ENCODE data around the gene KCNA4.

The KCNA4 gene

GRCh38 chr11:30023074-30023473, 6.2 kb upstream of the KCNA4 start:
- Histone ChIP-seq H3K9ac (ENCODE audit: low read depth, low read length) (no peak overlapping the region), H3K27me3 (ENCODE audit: control insufficient read depth, insufficient read depth, low read length) (peaks cover under 1% of the 10 kb centered on the region), H3K36me3 (ENCODE audit: insufficient read depth, low read length) (no peaks in the 10 kb centered on the region), H3K4me3 (ENCODE audit: low read length) (no peak overlapping the region), H3K4me2 (ENCODE audit: low read length) (no peak overlapping the region), H3K4me1 (ENCODE audit: control insufficient read depth, insufficient read depth, low read length) (no peaks in the 10 kb centered on the region), H3K9me3 (replicated peaks; ENCODE audit: low read length) (no peaks in the 10 kb centered on the region)

GRCh38 chr11:30019481-30019880, 2.7 kb upstream of the KCNA4 start:
- Histone ChIP-seq H3K36me3 (ENCODE audit: insufficient read depth, low read length) (no peaks in the 10 kb centered on the region), H3K4me1 (ENCODE audit: control insufficient read depth, insufficient read depth, low read length) (no peaks in the 10 kb centered on the region), H3K9me3 (replicated peaks; ENCODE audit: low read length) (no peaks in the 10 kb centered on the region), H3K9ac (ENCODE audit: low read depth, low read length) (no peak overlapping the region), H3K27me3 (ENCODE audit: control insufficient read depth, insufficient read depth, low read length) (peaks cover 20% of the 10 kb centered on the region), H3K4me3 (ENCODE audit: low read length) (no peak overlapping the region), H3K4me2 (ENCODE audit: low read length) (no peak overlapping the region)

GRCh38 chr11:30018495-30018894, 1.7 kb upstream of the KCNA4 start:
- Histone ChIP-seq H3K36me3 (ENCODE audit: insufficient read depth, low read length) (no peaks in the 10 kb centered on the region), H3K9me3 (replicated peaks; ENCODE audit: low read length) (no peaks in the 10 kb centered on the region), H3K4me1 (ENCODE audit: control insufficient read depth, insufficient read depth, low read length) (no peaks in the 10 kb centered on the region), H3K27me3 (ENCODE audit: control insufficient read depth, insufficient read depth, low read length) (peaks cover 20% of the 10 kb centered on the region), H3K4me2 (ENCODE audit: low read length) (no peak overlapping the region), H3K4me3 (ENCODE audit: low read length) (no peak overlapping the region), H3K9ac (ENCODE audit: low read depth, low read length) (no peak overlapping the region)

- Histone ChIP-seq H3K27me3 (ENCODE audit: control insufficient read depth, insufficient read depth, low read length) (peaks cover 20% of the 10 kb centered on the region), H3K9ac (ENCODE audit: low read depth, low read length) (no peak overlapping the region), H3K36me3 (ENCODE audit: insufficient read depth, low read length) (no peaks in the 10 kb centered on the region), H3K9me3 (replicated peaks; ENCODE audit: low read length) (no peaks in the 10 kb centered on the region), H3K4me1 (ENCODE audit: control insufficient read depth, insufficient read depth, low read length) (no peaks in the 10 kb centered on the region), H3K4me2 (ENCODE audit: low read length) (no peak overlapping the region), H3K4me3 (ENCODE audit: low read length) (no peak overlapping the region)
These were observed 640 bp upstream of the KCNA4 start for GRCh38 chr11:30017445-30017895.

- Histone ChIP-seq H3K9ac (ENCODE audit: low read depth, low read length) (no peak overlapping the region), H3K9me3 (replicated peaks; ENCODE audit: low read length) (no peaks in the 10 kb centered on the region), H3K4me3 (ENCODE audit: low read length) (no peak overlapping the region), H3K36me3 (ENCODE audit: insufficient read depth, low read length) (no peaks in the 10 kb centered on the region), H3K4me2 (ENCODE audit: low read length) (no peak overlapping the region), H3K27me3 (ENCODE audit: control insufficient read depth, insufficient read depth, low read length) (peaks cover 20% of the 10 kb centered on the region), H3K4me1 (ENCODE audit: control insufficient read depth, insufficient read depth, low read length) (no peaks in the 10 kb centered on the region)
These were observed 961 bp downstream of the KCNA4 start for GRCh38 chr11:30015725-30016412.

DNA sequence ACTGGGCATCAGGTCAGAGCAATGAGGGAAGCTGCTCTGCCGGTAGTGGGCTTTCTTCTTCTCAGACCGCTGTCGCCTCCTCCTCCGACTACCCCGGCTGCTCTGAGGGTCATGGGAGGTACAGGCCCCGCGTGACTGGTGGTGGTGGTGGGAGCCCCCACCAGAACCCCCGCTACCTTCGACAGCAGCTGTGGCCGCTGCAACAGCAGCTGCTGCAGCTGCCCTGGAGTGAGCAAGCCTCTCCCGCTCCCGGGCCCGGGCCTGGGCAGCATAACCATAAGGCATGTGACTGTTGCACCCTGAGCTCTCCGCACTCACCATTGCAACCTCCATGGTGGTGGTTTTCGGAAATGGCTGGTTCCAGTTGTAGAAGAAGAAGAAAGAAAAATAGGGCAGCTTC, 4.5 kb downstream of the KCNA4 start:
- H3K36me3 ChIP-seq (ENCODE audit: insufficient read depth, low read length), result no peaks in the 10 kb centered on the region
- peaks cover 12% of the 10 kb centered on the region for H3K27me3 ChIP-seq (ENCODE audit: control insufficient read depth, insufficient read depth, low read length)
- H3K4me3 ChIP-seq (ENCODE audit: low read length), result no peak overlapping the region
- H3K9me3 ChIP-seq (replicated peaks; ENCODE audit: low read length), result no peaks in the 10 kb centered on the region
- no peaks in the 10 kb centered on the region for H3K4me1 ChIP-seq (ENCODE audit: control insufficient read depth, insufficient read depth, low read length)
- H3K4me2 ChIP-seq (ENCODE audit: low read length), result no peak overlapping the region
- H3K9ac ChIP-seq (ENCODE audit: low read depth, low read length), result no peak overlapping the region

DNA sequence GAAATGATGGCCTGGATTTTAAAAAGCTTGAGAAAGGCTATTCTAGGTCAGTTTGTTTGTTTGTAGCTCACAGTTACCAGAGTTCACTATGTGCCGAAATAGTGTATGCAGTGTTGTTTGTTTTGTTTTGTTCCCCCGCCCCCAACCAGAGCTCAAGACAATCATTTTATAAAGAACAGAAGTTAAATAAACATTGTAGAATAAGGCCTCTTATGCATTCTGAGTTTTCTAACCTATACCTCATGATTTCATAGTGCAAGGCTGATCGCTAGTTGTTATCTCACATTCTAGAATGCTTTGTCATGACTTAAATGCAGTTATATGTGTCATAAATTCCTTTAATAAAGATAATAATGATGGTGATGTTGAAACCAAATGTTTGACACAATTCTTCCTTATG, 7.8 kb downstream of the KCNA4 start:
- no peaks in the 10 kb centered on the region for H3K27me3 ChIP-seq (ENCODE audit: control insufficient read depth, insufficient read depth, low read length)
- H3K4me1 ChIP-seq (ENCODE audit: control insufficient read depth, insufficient read depth, low read length), result no peaks in the 10 kb centered on the region
- no peaks in the 10 kb centered on the region for H3K36me3 ChIP-seq (ENCODE audit: insufficient read depth, low read length)
- H3K4me2 ChIP-seq (ENCODE audit: low read length), result no peak overlapping the region
- no peak overlapping the region for H3K4me3 ChIP-seq (ENCODE audit: low read length)
- H3K9me3 ChIP-seq (replicated peaks; ENCODE audit: low read length), result no peaks in the 10 kb centered on the region
- H3K9ac ChIP-seq (ENCODE audit: low read depth, low read length), result no peak overlapping the region

- Histone ChIP-seq H3K36me3 (ENCODE audit: insufficient read depth, low read length) (no peaks in the 10 kb centered on the region), H3K9ac (ENCODE audit: low read depth, low read length) (no peak overlapping the region), H3K4me1 (ENCODE audit: control insufficient read depth, insufficient read depth, low read length) (no peaks in the 10 kb centered on the region), H3K27me3 (ENCODE audit: control insufficient read depth, insufficient read depth, low read length) (no peaks in the 10 kb centered on the region), H3K9me3 (replicated peaks; ENCODE audit: low read length) (no peaks in the 10 kb centered on the region), H3K4me3 (ENCODE audit: low read length) (no peak overlapping the region), H3K4me2 (ENCODE audit: low read length) (no peak overlapping the region)
These were observed 10.0 kb downstream of the KCNA4 start for GRCh38 chr11:30006876-30007275.

DNA sequence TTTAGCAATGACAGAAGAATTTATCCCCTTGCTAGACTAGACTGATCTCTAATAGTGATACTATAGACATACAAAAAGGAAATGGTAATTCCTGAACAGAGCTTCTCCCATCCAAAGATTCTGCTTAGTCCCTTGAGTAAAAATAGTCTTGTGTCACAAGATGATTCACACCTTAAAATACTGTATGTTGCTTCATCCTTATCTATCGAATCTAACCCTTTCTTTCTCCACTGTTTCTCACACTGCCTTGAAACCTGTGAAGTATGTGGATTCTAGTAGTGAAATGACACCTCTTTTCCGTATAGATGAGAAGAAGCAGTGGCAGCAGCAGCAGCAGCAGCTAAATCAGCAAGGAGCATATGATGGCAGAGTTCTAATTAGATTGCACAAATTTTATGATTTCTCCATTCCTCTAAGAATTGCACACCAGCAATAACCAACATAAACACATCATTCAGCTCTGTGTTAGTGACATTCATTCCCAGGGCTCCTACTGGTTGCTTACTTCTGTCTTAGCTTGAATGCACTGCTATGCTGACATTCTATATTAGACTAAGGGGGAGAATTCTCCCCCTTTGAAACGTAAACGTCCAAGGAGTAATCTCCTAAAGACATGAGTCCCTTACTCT, 14.6 kb downstream of the KCNA4 start:
- Histone ChIP-seq H3K9me3 (replicated peaks; ENCODE audit: low read length) (no peaks in the 10 kb centered on the region), H3K4me2 (ENCODE audit: low read length) (no peak overlapping the region), H3K9ac (ENCODE audit: low read depth, low read length) (no peak overlapping the region), H3K4me1 (ENCODE audit: control insufficient read depth, insufficient read depth, low read length) (no peaks in the 10 kb centered on the region), H3K36me3 (ENCODE audit: insufficient read depth, low read length) (no peaks in the 10 kb centered on the region), H3K27me3 (ENCODE audit: control insufficient read depth, insufficient read depth, low read length) (no peaks in the 10 kb centered on the region), H3K4me3 (ENCODE audit: low read length) (no peak overlapping the region)

- no peaks in the 10 kb centered on the region for H3K27me3 ChIP-seq (ENCODE audit: control insufficient read depth, insufficient read depth, low read length)
- no peaks in the 10 kb centered on the region for H3K4me1 ChIP-seq (ENCODE audit: control insufficient read depth, insufficient read depth, low read length)
- no peak overlapping the region for H3K4me2 ChIP-seq (ENCODE audit: low read length)
- no peaks in the 10 kb centered on the region for H3K9me3 ChIP-seq (replicated peaks; ENCODE audit: low read length)
- no peak overlapping the region for H3K4me3 ChIP-seq (ENCODE audit: low read length)
- no peak overlapping the region for H3K9ac ChIP-seq (ENCODE audit: low read depth, low read length)
- H3K36me3 ChIP-seq (ENCODE audit: insufficient read depth, low read length), result no peaks in the 10 kb centered on the region
These were observed 15.7 kb downstream of the KCNA4 start for GRCh38 chr11:30000986-30001750.

DNA sequence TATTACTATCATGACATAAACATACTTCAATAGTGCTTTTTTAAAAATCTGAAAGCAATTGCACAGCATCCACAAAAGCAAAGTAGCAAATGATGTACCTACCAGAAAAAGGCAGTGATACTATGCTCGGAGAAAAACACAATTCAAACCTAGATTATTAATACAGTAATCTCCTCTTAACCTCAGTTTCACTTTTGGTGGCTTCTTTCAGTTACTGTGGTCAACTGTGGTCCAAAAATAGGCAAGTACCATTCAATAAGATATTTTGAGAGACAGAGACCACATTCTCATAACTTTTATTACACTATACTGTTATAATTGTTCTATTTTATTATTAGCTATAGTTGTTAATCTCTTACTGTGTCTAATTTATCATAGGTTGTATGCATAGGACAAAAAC, 20.8 kb downstream of the KCNA4 start:
- Histone ChIP-seq H3K9ac (ENCODE audit: low read depth, low read length) (no peak overlapping the region), H3K4me3 (ENCODE audit: low read length) (no peak overlapping the region), H3K36me3 (ENCODE audit: insufficient read depth, low read length) (no peaks in the 10 kb centered on the region), H3K9me3 (replicated peaks; ENCODE audit: low read length) (no peaks in the 10 kb centered on the region), H3K4me1 (ENCODE audit: control insufficient read depth, insufficient read depth, low read length) (no peaks in the 10 kb centered on the region), H3K27me3 (ENCODE audit: control insufficient read depth, insufficient read depth, low read length) (no peaks in the 10 kb centered on the region), H3K4me2 (ENCODE audit: low read length) (no peak overlapping the region)
